GM12875 (cell line): ENCODE results near the gene HEMK1.

Source experiments
- H3K4me3 ChIP-seq: one replicate; pipeline ENCODE4 v1.5.1; 2011; ENCODE audit warnings: low read depth, low read length, control low read depth
- TF ChIP-seq, protein P1 (sequence below): IDR thresholded peaks from 2 replicates; pipeline ENCODE4 v1.5.1; 2011; ENCODE audit warnings: low read depth, mild to moderate bottlenecking, control low read depth, inconsistent platforms, low read length, moderate library complexity, borderline replicate concordance; ENCODE audit not compliant: insufficient read depth

Gene HEMK1

DNA sequence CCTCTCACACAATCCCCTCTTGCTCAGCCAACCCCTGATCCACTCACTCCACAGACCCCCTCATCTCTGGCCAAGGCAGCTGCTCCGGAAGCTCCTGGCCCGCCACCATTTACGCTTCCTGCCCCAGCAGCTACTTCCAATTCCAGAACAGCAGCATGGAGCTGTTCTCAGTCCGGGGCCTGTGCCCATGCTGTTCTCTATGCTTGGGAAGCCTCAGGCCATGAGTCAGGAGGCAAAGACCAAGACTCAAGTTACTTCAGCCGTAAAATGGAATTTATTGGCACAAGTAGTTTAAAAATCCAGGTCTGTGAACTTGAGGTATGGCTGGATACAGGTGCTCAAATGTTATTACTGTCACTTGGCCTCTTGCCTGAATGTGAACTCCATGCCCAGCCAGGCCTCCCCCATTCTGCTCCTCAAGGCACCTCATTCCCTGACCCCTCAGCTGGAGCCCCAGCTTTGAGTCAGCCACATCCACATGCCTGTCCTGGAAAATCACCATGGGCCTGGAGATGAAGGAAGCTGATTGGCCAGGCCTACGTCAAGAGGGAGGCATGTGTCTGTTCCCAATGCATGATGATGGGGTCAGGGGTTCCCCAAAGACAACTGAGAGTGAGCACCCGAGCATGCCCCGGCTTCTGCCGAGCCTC, 34.5 kb upstream of the HEMK1 start:
- no peak overlapping the region for H3K4me3 ChIP-seq
- TF ChIP-seq, protein P1, sequence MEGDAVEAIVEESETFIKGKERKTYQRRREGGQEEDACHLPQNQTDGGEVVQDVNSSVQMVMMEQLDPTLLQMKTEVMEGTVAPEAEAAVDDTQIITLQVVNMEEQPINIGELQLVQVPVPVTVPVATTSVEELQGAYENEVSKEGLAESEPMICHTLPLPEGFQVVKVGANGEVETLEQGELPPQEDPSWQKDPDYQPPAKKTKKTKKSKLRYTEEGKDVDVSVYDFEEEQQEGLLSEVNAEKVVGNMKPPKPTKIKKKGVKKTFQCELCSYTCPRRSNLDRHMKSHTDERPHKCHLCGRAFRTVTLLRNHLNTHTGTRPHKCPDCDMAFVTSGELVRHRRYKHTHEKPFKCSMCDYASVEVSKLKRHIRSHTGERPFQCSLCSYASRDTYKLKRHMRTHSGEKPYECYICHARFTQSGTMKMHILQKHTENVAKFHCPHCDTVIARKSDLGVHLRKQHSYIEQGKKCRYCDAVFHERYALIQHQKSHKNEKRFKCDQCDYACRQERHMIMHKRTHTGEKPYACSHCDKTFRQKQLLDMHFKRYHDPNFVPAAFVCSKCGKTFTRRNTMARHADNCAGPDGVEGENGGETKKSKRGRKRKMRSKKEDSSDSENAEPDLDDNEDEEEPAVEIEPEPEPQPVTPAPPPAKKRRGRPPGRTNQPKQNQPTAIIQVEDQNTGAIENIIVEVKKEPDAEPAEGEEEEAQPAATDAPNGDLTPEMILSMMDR = no peak

DNA sequence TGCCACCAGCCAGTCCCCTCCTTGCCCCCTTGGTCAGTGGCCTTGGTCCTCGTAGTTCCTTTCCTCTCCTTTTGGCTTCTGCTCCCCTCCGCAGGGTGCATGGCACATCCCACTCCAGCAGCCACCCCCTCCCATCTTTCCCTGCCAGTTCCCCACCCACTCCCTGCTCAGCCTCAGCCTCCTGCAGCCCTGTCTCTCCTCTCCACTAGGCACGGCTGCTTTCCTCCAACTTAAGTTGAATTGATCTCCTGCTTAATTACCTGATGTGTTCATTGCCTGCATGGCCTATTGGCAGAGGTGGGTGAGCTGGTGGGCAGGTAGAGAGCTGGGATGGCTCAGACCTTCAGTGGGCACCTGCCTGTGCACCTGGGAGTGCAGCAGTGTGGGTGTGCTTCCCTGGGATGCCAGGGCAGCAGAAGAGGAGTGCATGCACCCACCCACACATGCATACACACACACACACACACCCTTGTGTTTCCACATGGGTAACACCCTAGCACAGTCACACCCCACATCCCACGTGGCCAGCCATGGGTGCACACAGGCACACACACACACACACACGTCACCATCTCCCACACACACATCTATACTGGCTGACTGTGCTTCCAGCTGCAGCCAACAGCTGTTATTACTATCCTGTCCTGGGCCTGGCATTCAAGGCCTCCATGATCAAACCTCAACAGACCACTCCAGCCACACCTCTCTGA, 32.7 kb upstream of the HEMK1 start:
- no peak overlapping the region for H3K4me3 ChIP-seq
- TF ChIP-seq, protein P1 = no peak

DNA sequence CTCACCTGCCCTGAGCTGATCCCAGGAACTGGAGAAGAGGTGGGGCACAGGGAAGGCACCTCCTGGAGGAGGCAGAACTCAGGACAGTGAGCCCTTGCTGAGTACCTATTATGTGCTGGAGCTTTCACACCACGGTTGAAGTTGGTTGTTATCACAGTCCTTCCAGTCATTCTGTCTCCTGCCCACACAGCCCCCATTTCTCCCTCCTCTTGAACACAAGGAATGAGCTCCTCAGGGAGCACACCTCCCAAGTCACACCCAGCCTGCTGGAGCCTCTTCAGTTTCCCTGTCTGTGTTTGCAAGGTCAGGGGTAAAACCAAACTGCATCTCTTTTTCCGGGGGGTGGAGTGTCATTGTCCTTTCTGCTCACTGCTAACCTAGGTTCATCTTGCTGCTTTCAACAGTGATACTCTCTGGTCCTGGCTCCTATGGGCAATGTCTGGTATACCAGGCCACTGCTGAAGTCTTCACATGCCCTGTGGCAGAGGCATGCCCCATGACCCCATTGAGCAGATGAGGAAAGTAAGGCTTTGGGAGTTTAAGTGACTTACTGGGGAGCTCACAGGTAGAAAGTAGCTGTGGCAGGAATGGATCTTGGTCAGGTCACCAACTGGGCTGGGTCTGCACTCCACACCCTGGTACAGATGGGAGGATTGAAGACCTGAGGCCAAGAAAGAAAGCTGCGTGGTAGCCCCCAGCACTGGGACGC, 31.7 kb upstream of the HEMK1 start:
- TF ChIP-seq, protein P1 = no peak

DNA sequence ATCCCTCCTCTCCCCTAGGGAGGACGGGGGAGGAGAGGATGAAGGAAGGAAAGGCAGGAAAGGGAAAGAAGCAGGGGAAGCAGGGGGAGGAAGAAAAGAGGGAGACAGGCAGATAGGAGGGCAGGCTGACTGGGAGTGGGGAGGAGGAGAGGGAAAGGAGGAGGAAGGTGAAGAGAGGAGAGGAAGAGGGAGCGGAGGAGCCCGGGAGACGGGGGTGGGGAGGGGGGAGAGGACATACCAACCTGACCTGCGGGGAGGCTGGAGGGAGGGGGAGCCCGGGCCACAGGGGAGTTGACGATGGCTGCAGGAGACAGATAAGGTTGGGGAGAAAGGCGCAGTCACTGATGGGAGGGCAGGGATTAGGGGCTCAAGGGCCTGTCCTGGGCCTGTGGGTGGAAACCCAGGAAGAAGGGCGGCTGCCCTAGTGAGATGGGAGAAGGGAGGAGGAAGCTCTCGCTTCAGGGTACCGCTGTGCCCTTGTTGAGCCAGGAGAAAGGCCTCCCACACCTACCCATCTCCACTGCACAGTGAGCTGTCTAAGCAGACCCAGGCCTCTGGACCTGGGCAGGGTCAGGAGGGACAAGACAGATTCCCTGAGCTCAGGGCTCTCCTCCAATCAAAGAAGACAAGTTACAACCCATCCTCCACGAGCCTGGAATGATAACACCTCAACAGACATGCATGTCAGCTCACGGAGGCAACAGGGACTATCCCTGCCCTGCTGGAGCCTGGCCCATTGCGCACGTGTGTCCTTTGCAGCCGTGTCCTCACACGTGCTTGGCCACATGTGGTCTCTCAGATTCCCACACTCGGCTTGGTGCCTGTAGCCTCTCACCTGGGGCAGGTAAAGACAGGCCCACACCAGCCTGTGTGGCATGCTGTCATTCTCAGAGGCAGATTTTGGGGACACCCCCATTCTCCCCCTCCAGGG, 29.7 kb upstream of the HEMK1 start:
- H3K4me3 ChIP-seq = no peak overlapping the region
- TF ChIP-seq, protein P1 = no peak

More for the DNA sequence above, 31.7 kb upstream of the HEMK1 start:
- no peak overlapping the region for H3K4me3 ChIP-seq

DNA sequence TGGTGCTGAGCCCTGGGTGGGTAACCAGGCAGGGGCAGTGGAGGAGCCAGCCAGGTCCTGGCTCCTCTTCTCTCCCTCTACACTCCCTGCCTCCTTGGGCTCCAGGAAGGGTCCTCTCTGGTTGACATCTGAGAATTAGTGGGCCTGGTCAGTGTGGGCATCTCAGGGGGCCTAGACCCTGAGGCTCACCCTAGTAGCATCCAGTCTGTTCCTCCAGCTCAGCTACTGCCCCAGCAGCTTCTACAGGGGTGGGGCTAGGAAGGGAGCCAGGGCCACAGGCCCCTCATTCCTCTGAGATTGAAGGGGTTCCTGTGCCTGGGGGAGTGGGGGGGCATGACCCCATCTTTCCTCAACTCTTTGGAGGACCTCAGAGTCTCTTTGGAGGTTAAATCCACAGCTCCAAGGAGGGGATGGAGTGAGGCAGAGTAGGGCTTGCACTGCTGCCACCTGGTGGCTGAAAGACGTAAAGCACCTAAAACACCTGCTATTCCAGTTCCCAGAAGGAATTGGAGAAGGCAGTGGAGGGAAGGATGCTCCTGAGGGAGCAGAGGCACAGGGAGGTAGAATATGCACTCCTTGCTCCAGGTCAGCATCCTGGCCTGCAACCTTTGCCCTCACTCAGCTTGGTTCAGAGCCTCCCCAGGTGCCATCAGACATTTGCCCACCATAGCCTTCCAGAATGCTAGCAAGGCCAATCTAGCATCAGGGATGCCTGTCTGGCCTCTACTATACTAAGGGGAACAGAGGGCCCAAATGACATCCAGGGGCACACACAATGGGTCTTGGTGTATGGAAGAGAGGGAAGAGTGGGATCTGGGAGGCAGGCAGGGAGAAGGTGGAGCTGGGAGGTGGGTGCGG, 26.9 kb upstream of the HEMK1 start:
- TF ChIP-seq, protein P1 = peak; percentile 88
- H3K4me3 ChIP-seq = no peak overlapping the region

DNA sequence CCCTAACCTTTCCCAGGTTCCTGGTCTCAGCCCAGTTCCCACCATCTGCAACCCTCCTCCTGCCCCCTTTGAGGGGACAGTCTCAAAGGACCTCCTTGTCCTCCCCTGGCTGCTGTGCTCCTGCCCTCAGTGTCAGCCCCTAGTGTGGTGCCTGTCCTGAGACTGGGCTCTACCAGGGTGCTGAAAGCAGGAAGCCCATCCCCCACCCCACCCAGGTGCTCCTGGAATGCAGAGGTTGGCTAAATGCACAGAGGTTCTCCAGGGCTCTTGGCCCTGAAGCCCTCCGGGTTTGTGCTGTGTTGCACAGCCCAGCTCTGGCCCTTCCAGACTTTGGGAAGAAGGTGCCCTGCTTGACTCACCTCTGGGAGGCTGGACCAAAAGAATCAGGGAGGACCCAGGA, 23.5 kb upstream of the HEMK1 start:
- TF ChIP-seq, protein P1 = no peak
- no peak overlapping the region for H3K4me3 ChIP-seq
